H9 (cell line): Measurements from ENCODE around the gene QARS1. TPM values are rescaled to one million over a fixed set of nuclear protein-coding genes. Genes with fewer than 3 reads are reported as not detected.
A peak's percentile ranks its signal among the peaks of the same experiment; 100 is the strongest.

Experiments
- DNase-seq: peaks from one replicate; pipeline ENCODE4 v3.0.0-alpha.2; 2017
- H2AFZ ChIP-seq: one replicate; pipeline ENCODE4 v1.6.1; 2013; ENCODE audit warnings: mild to moderate bottlenecking, low read length, control low read depth, moderate library complexity
- H2AK5ac ChIP-seq: 2 replicates; pipeline ENCODE4 v1.6.1; 2013; ENCODE audit warnings: low read length, control low read depth, mixed read lengths; ENCODE audit not compliant: insufficient read length
- H2BK120ac ChIP-seq: one replicate; pipeline ENCODE4 v1.6.1; 2013; ENCODE audit warnings: low read depth, mild to moderate bottlenecking, low read length, control low read depth, inconsistent platforms; ENCODE audit not compliant: poor library complexity, severe bottlenecking
- H2BK12ac ChIP-seq: 2 replicates; pipeline ENCODE4 v1.6.1; 2013; ENCODE audit warnings: low read length, control low read depth, mixed read lengths, low read depth; ENCODE audit not compliant: insufficient read length
- H2BK15ac ChIP-seq: 2 replicates; pipeline ENCODE4 v1.6.1; 2013; ENCODE audit warnings: low read depth, low read length, control low read depth
- H2BK20ac ChIP-seq: one replicate; pipeline ENCODE4 v1.6.1; 2013; ENCODE audit warnings: low read depth, mild to moderate bottlenecking, low read length, control low read depth, inconsistent platforms; ENCODE audit not compliant: poor library complexity, severe bottlenecking
- H2BK5ac ChIP-seq: 2 replicates; pipeline ENCODE4 v1.6.1; 2013; ENCODE audit warnings: low read length, control low read depth, mixed read lengths; ENCODE audit not compliant: insufficient read length
- H3K14ac ChIP-seq: 2 replicates; pipeline ENCODE4 v1.6.1; 2013; ENCODE audit warnings: low read length, control low read depth; ENCODE audit not compliant: insufficient read depth
- H3K18ac ChIP-seq: 2 replicates; pipeline ENCODE4 v1.6.1; 2013; ENCODE audit warnings: low read depth, mild to moderate bottlenecking, mixed read lengths, low read length, control low read depth; ENCODE audit not compliant: insufficient read length
- H3K23ac ChIP-seq: 2 replicates; pipeline ENCODE4 v1.6.1; 2013; ENCODE audit warnings: low read length, control low read depth, mixed read lengths, low read depth; ENCODE audit not compliant: insufficient read length
- H3K23me2 ChIP-seq: 2 replicates; pipeline ENCODE4 v1.6.1; 2013; ENCODE audit warnings: low read depth, mild to moderate bottlenecking, mixed read lengths, low read length, control low read depth; ENCODE audit not compliant: insufficient read length, poor library complexity, severe bottlenecking
- H3K27ac ChIP-seq: 2 replicates; pipeline ENCODE4 v1.5.1; 2013; ENCODE audit warnings: low read length, control low read depth, mixed read lengths, low read depth; ENCODE audit not compliant: insufficient read length
- H3K27me3 ChIP-seq: 2 replicates; pipeline ENCODE4 v1.6.1; 2013; ENCODE audit warnings: low read length, control low read depth, inconsistent platforms; ENCODE audit not compliant: insufficient read depth
- H3K4ac ChIP-seq: 2 replicates; pipeline ENCODE4 v1.6.1; 2013; ENCODE audit warnings: low read depth, mild to moderate bottlenecking, control low read depth, inconsistent platforms, low read length, moderate library complexity
- H3K4me1 ChIP-seq: 2 replicates; pipeline ENCODE4 v1.6.1; 2013; ENCODE audit warnings: low read length, control low read depth, inconsistent platforms; ENCODE audit not compliant: insufficient read depth
- H3K4me2 ChIP-seq: 2 replicates; pipeline ENCODE4 v1.6.1; 2013; ENCODE audit warnings: low read length, control low read depth, mixed read lengths; ENCODE audit not compliant: insufficient read length, insufficient read depth
- H3K56ac ChIP-seq: 2 replicates; pipeline ENCODE4 v1.6.1; 2013; ENCODE audit warnings: low read depth, mild to moderate bottlenecking, mixed read lengths, low read length, control low read depth; ENCODE audit not compliant: insufficient read length
- H3K79me1 ChIP-seq: 2 replicates; pipeline ENCODE4 v1.6.1; 2013; ENCODE audit warnings: low read depth, mild to moderate bottlenecking, moderate library complexity, low read length, control low read depth, inconsistent platforms; ENCODE audit not compliant: insufficient read depth, poor library complexity, severe bottlenecking
- H3K79me2 ChIP-seq: 2 replicates; pipeline ENCODE4 v1.6.1; 2013; ENCODE audit warnings: low read length, control low read depth, inconsistent platforms; ENCODE audit not compliant: insufficient read depth
- H3K9ac ChIP-seq: 2 replicates; pipeline ENCODE4 v1.6.1; 2013; ENCODE audit warnings: low read length, control low read depth, mixed read lengths; ENCODE audit not compliant: insufficient read length; ENCODE audit errors: extremely low read depth
- H3K9me3 ChIP-seq: one replicate; pipeline ENCODE4 v1.6.1; 2013; ENCODE audit warnings: low read depth, low read length, inconsistent platforms; ENCODE audit not compliant: control insufficient read depth
- H3T11ph ChIP-seq: one replicate; pipeline ENCODE4 v1.6.1; 2013; ENCODE audit warnings: mild to moderate bottlenecking, low read length, control low read depth, inconsistent platforms
- H4K20me1 ChIP-seq: one replicate; pipeline ENCODE4 v1.6.1; 2013; ENCODE audit not compliant: control insufficient read depth, insufficient read length, insufficient read depth
- H4K5ac ChIP-seq: 2 replicates; pipeline ENCODE4 v1.6.1; 2013; ENCODE audit warnings: low read depth, mild to moderate bottlenecking, mixed read lengths, low read length, control low read depth; ENCODE audit not compliant: insufficient read length
- H4K8ac ChIP-seq: replicated peaks from 2 replicates; pipeline ENCODE4 v1.6.1; 2013; ENCODE audit warnings: low read length, control low read depth, mixed read lengths, low read depth; ENCODE audit not compliant: insufficient read length
- H4K91ac ChIP-seq: 2 replicates; pipeline ENCODE4 v1.6.1; 2013; ENCODE audit warnings: low read depth, mild to moderate bottlenecking, moderate library complexity, mixed read lengths, low read length, control low read depth; ENCODE audit not compliant: insufficient read length
- H3K27ac Mint-ChIP-seq, 3 experiments: 2 replicates in 2 of 3; 3 replicates in 1 of 3; pipeline ENCODE4 v1.8.0; 2020 to 2021; ENCODE audit warnings: mixed read lengths in 3 of 3, mild to moderate bottlenecking in 1 of 3, moderate library complexity in 1 of 3
- H3K27me3 Mint-ChIP-seq: 2 replicates; pipeline ENCODE4 v1.8.0; 2021; ENCODE audit warnings: low read depth, mild to moderate bottlenecking, moderate library complexity, mixed read lengths
- H3K36me3 Mint-ChIP-seq, 3 experiments: 2 replicates in 2 of 3; 3 replicates in 1 of 3; pipeline ENCODE4 v1.8.0; 2020 to 2021; ENCODE audit warnings: low read depth in 3 of 3, mixed read lengths in 3 of 3; ENCODE audit not compliant: insufficient read depth in 1 of 3
- H3K4me1 Mint-ChIP-seq, 2 experiments: 2 replicates each; pipeline ENCODE4 v1.8.0; 2020; ENCODE audit warnings: mixed read lengths in 2 of 2
- H3K4me3 Mint-ChIP-seq, 2 experiments: 2 replicates in 1 of 2; 3 replicates in 1 of 2; pipeline ENCODE4 v1.8.0; 2020 to 2021; ENCODE audit warnings: mild to moderate bottlenecking in 2 of 2, mixed read lengths in 2 of 2, moderate library complexity in 1 of 2
- H3K9me3 Mint-ChIP-seq, 2 experiments: 2 replicates in 1 of 2; 3 replicates in 1 of 2; pipeline ENCODE4 v1.8.0; 2020; ENCODE audit warnings: mild to moderate bottlenecking in 2 of 2, mixed read lengths in 2 of 2, moderate library complexity in 1 of 2
- CTCF ChIP-seq: fragments of 200-600 bp; sonication (generic); conservative IDR thresholded peaks from 3 replicates; pipeline ENCODE4 v1.8.0; 2021; ENCODE audit warnings: antibody characterized with exemption, mild to moderate bottlenecking
- WGBS: extraction: QIAGEN DNeasy Blood & Tissue Kit; methylation state at CpG from one replicate; pipeline ENCODE4 v1.1.7; 2013; ENCODE audit warnings: missing lambda C conversion rate, low lambda C conversion rate, mixed read lengths; ENCODE audit not compliant: insufficient read length; ENCODE audit errors: extremely low coverage; 5-methylcytosine and 5-hydroxymethylcytosine counted together
- total RNA-seq: library from RNA; stranded (reverse); gene quantifications from 2 replicates; pipeline ENCODE4 v1.2.1, GENCODE V29; 2021

QARS1 gene
- total RNA-seq, 1 experiment from 2014 or later, result 390 TPM

GRCh38 chr3:49120438-49121131 lies 16.0 kb upstream of the QARS1 start, which contains the start of gene USP19:
USP19 (minus strand) TSS chr3:49120823; CDS start chr3:49119145, 1,678 bp downstream.
- Histone ChIP-seq H4K8ac (no peak within 1 kb of the TSS), H3K79me1 (peaks cover 4% of the 10 kb centered on the region), H4K91ac (no peak within 1 kb of the TSS), H2BK120ac (no peak within 1 kb of the TSS), H3K4ac (no peak within 1 kb of the TSS), H3K23me2 (peaks cover 5% of the 10 kb centered on the region), H2AK5ac (no peak within 1 kb of the TSS), H3K18ac (peak within 1 kb of the TSS; percentile 59), H3T11ph (no peak within 1 kb of the TSS), H3K27ac (peak within 1 kb of the TSS; percentile 4), H2BK20ac (no peak within 1 kb of the TSS), H3K23ac (no peak within 1 kb of the TSS), H4K5ac (no peak within 1 kb of the TSS), H3K79me2 (no peaks in the 10 kb centered on the region; the same call in 1 of the 2 replicates), H2BK15ac (no peak within 1 kb of the TSS; the same call in 1 of the 2 replicates), H3K27me3 (no peaks in the 10 kb centered on the region), H3K9ac (peak within 1 kb of the TSS; percentile 80), H3K9me3 (no peaks in the 10 kb centered on the region), H3K4me2 (peak within 1 kb of the TSS; percentile 95), H3K14ac (peak within 1 kb of the TSS; percentile 80), H3K4me1 (0 out of 2 replicates have a peak, but pooled peaks cover 2% of the 10 kb centered on the region), H2BK5ac (no peak within 1 kb of the TSS), H2BK12ac (no peak within 1 kb of the TSS), H3K56ac (no peak within 1 kb of the TSS), H2AFZ (no peak within 1 kb of the TSS), H4K20me1 (peaks cover 2% of the 10 kb centered on the region)
- H3K4me3 Mint-ChIP-seq, result peak within 1 kb of the TSS; percentile 81 to 91
- DNase-seq, result peak; percentile 96
- peaks cover 18 to 57% (median 45%) of the 10 kb centered on the region in 3 experiments for H3K36me3 Mint-ChIP-seq
- H3K27me3 Mint-ChIP-seq, result no peaks in the 10 kb centered on the region; the same call in 1 of the 2 replicates
- H3K4me1 Mint-ChIP-seq, result peaks cover 4% of the 10 kb centered on the region in 2 experiments; a peak in 3 of 4 replicates
- H3K27ac Mint-ChIP-seq, result peak within 1 kb of the TSS; percentile 77 to 94 (median 84)
- no peaks in the 10 kb centered on the region for H3K9me3 Mint-ChIP-seq
- no peak for TF ChIP-seq CTCF
- no CpG with 5 or more reads among the region's 70 CpGs for WGBS
